ENCODE results near the gene TF.
"Not testable (repeated sequence)": the region's sequence is repeated elsewhere in the genome, so short reads cannot be mapped to it uniquely, and the experiment has no call there.

Gene TF

GRCh38 chr3:133717424-133717823 lies 28.8 kb upstream of the TF start:
- no peak for DNase-seq (ENCODE audit: low spot score)
- no peak overlapping the region for H3K4me3 ChIP-seq
- no peak overlapping the region for H3K27ac ChIP-seq
- TF ChIP-seq CTCF (IDR thresholded peaks at IDR 0.05): no peak

GRCh38 chr3:133722935-133723334 lies 23.3 kb upstream of the TF start:
- TF ChIP-seq CTCF (IDR thresholded peaks at IDR 0.05): no peak
- no peak overlapping the region for H3K4me3 ChIP-seq
- no peak for DNase-seq (ENCODE audit: low spot score)
- H3K27ac ChIP-seq: no peak overlapping the region

GRCh38 chr3:133730993-133731392 lies 15.2 kb upstream of the TF start:
- no peak overlapping the region for H3K4me3 ChIP-seq
- no peak for DNase-seq (ENCODE audit: low spot score)
- no peak overlapping the region for H3K27ac ChIP-seq
- no peak for TF ChIP-seq CTCF (IDR thresholded peaks at IDR 0.05)

- H3K27ac ChIP-seq; DNase-seq (ENCODE audit: low spot score); H3K4me3 ChIP-seq: not testable (repeated sequence)
Observed at GRCh38 chr3:133732231-133732630, 14.0 kb upstream of the TF start.

- no peak for TF ChIP-seq CTCF (IDR thresholded peaks at IDR 0.05)
- Histone ChIP-seq H3K4me3 (no peak overlapping the region), H3K27ac (no peak overlapping the region)
- DNase-seq (ENCODE audit: low spot score): peak; percentile 41
Observed at GRCh38 chr3:133733226-133733625, 13.0 kb upstream of the TF start.

GRCh38 chr3:133734305-133734704 lies 11.9 kb upstream of the TF start:
- Histone ChIP-seq H3K4me3 (no peak overlapping the region), H3K27ac (no peak overlapping the region)
- no peak for DNase-seq (ENCODE audit: low spot score)
- no peak for TF ChIP-seq CTCF (IDR thresholded peaks at IDR 0.05)

- no peak for TF ChIP-seq CTCF (IDR thresholded peaks at IDR 0.05)
- no peak overlapping the region for H3K27ac ChIP-seq
- no peak for DNase-seq (ENCODE audit: low spot score)
- no peak overlapping the region for H3K4me3 ChIP-seq
Observed at GRCh38 chr3:133742351-133743091, 3.7 kb upstream of the TF start.
